ENCODE measurements around the gene TLR1.

DNA sequence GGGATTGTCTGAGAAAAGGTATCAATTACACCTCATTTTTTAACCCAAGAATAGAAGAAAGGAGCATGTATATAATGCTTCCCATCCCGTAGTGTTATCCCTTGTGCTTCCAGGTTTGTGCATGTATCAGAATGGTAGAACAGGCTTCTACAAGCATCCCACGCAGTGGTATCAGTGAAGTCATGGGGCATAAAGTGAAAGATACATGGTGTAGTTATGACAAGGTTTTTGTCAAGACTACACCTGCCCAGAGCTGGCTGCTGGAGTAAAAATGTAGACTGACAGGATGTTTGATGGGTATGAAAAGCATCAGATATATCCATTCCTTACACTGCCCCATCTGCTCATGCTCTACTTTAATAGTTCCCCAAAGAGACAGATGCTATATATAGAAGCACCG is 9.5 kb downstream of the TLR1 start:
- TF ChIP-seq ZNF423 (CRISPR knock-in tag; IDR thresholded peaks at IDR 0.05), result no peak
- TF ChIP-seq TP53 (CRISPR knock-in tag; IDR thresholded peaks at IDR 0.05), result no peak
- TF ChIP-seq IRF2 (CRISPR knock-in tag; IDR thresholded peaks at IDR 0.05; ENCODE audit: borderline replicate concordance, low read depth), result no peak
- TF ChIP-seq, protein P1, sequence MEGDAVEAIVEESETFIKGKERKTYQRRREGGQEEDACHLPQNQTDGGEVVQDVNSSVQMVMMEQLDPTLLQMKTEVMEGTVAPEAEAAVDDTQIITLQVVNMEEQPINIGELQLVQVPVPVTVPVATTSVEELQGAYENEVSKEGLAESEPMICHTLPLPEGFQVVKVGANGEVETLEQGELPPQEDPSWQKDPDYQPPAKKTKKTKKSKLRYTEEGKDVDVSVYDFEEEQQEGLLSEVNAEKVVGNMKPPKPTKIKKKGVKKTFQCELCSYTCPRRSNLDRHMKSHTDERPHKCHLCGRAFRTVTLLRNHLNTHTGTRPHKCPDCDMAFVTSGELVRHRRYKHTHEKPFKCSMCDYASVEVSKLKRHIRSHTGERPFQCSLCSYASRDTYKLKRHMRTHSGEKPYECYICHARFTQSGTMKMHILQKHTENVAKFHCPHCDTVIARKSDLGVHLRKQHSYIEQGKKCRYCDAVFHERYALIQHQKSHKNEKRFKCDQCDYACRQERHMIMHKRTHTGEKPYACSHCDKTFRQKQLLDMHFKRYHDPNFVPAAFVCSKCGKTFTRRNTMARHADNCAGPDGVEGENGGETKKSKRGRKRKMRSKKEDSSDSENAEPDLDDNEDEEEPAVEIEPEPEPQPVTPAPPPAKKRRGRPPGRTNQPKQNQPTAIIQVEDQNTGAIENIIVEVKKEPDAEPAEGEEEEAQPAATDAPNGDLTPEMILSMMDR (IDR thresholded peaks at IDR 0.05), result no peak
- TF ChIP-seq, protein P2, sequence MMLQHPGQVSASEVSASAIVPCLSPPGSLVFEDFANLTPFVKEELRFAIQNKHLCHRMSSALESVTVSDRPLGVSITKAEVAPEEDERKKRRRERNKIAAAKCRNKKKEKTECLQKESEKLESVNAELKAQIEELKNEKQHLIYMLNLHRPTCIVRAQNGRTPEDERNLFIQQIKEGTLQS (CRISPR knock-in tag; conservative IDR thresholded peaks at IDR 0.05), result no peak
- TF ChIP-seq, protein P3, sequence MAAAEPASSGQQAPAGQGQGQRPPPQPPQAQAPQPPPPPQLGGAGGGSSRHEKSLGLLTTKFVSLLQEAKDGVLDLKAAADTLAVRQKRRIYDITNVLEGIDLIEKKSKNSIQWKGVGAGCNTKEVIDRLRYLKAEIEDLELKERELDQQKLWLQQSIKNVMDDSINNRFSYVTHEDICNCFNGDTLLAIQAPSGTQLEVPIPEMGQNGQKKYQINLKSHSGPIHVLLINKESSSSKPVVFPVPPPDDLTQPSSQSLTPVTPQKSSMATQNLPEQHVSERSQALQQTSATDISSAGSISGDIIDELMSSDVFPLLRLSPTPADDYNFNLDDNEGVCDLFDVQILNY (CRISPR knock-in tag; IDR thresholded peaks at IDR 0.05), result no peak
- TF ChIP-seq CREM (CRISPR knock-in tag; IDR thresholded peaks at IDR 0.05), result no peak
- no peak for TF ChIP-seq ZNF416 (CRISPR knock-in tag; IDR thresholded peaks at IDR 0.05)
- TF ChIP-seq, protein P4, sequence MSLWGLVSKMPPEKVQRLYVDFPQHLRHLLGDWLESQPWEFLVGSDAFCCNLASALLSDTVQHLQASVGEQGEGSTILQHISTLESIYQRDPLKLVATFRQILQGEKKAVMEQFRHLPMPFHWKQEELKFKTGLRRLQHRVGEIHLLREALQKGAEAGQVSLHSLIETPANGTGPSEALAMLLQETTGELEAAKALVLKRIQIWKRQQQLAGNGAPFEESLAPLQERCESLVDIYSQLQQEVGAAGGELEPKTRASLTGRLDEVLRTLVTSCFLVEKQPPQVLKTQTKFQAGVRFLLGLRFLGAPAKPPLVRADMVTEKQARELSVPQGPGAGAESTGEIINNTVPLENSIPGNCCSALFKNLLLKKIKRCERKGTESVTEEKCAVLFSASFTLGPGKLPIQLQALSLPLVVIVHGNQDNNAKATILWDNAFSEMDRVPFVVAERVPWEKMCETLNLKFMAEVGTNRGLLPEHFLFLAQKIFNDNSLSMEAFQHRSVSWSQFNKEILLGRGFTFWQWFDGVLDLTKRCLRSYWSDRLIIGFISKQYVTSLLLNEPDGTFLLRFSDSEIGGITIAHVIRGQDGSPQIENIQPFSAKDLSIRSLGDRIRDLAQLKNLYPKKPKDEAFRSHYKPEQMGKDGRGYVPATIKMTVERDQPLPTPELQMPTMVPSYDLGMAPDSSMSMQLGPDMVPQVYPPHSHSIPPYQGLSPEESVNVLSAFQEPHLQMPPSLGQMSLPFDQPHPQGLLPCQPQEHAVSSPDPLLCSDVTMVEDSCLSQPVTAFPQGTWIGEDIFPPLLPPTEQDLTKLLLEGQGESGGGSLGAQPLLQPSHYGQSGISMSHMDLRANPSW (CRISPR knock-in tag; conservative IDR thresholded peaks at IDR 0.05; ENCODE audit: low read depth), result no peak
